GM18511 (cell line): Measurements from ENCODE around the gene SIRPG.
"Not testable (repeated sequence)": the region's sequence is repeated elsewhere in the genome, so short reads cannot be mapped to it uniquely, and the experiment has no call there.

Source experiments
- ATAC-seq: cut with Tn5 transposase; IDR thresholded peaks from one replicate; pipeline ENCODE4 v1.9.1; 2021; ENCODE audit warnings: mild to moderate bottlenecking, moderate library complexity; ENCODE audit not compliant: unreplicated experiment

Gene SIRPG

GRCh38 chr20:1608678-1609347 is 48.8 kb downstream of the SIRPG start:
- ATAC-seq, result not testable (repeated sequence)

GRCh38 chr20:1600736-1601135 is 56.8 kb downstream of the SIRPG start:
- no peak for ATAC-seq

DNA sequence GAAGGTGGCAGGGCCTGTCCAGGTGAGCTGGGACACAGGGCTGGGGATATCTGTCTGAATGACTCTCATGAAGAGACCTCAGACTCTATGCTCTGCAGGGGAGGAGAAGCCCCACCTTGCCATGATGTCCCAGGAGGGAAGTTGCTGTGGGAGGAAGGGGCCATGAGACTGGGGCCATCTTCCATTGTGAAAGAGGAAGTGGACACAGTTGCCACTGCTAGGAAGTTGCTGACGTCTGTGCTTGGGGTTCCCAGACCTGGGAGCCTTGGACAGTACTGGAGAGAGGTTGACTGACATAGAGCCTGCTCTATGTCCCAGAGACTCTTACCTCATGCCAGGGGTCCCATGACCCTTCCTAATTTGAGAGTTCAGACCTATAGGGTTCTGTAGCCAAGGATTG is 62.2 kb downstream of the SIRPG start:
- ATAC-seq, result no peak

- ATAC-seq, result no peak
Observed at GRCh38 chr20:1588533-1589460, 68.8 kb downstream of the SIRPG start.

- no peak for ATAC-seq
Observed at GRCh38 chr20:1587781-1588532, 69.6 kb downstream of the SIRPG start.

- ATAC-seq, result no peak
Observed at GRCh38 chr20:1579488-1579887, 78.1 kb downstream of the SIRPG start.
